GM21723 (cell line): Measurements from ENCODE around the gene CIPC.

ENCODE experiments used
- ATAC-seq: cut with Tn5 transposase; IDR thresholded peaks from one replicate; pipeline ENCODE4 v1.9.1; 2021; ENCODE audit warnings: mild to moderate bottlenecking, moderate library complexity; ENCODE audit not compliant: unreplicated experiment

The CIPC gene

GRCh38 chr14:77099425-77100167, 1.5 kb downstream of the CIPC start:
- no peak for ATAC-seq

- no peak for ATAC-seq
Measured at GRCh38 chr14:77100961-77101360, 2.9 kb downstream of the CIPC start.

DNA sequence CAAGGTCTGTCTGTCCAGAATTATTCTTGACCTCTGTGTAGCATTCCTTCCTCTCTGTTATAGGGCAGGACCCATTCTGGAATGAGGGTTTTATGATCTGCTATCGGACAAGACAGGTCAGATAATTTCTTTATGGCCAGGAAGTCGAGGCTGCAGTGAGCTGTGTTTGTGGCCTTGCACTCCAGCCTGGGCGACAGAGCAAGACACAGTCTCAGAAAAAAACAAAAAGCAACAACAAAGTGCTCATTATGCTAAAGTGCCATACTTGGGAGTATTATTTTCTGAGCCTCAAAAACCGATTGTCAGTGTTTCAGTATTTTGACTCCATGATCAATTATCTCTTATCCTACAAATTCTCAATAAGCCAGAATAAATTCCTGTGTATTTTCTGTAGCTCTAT, 4.1 kb downstream of the CIPC start:
- ATAC-seq: no peak

DNA sequence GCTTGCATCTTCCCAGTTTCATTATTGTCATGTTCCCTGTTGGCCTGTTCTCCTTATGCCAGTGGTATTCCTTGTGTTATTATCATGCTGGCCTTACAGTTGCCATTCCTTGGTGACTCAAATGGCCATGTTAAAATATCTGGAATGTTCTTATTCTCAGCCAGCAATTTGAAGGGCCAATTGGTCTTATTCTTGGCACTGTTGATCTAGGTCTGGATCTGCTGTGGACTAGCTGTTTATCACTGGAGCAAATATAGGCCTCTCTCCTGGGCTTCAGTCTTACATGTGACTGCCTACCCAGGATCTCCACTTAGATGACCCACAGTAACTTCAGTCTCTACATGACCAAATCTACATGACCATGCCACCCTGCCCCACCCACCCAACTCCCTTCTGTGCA, 5.4 kb downstream of the CIPC start:
- ATAC-seq: no peak

GRCh38 chr14:77103951-77104350, 5.9 kb downstream of the CIPC start:
- ATAC-seq: no peak

DNA sequence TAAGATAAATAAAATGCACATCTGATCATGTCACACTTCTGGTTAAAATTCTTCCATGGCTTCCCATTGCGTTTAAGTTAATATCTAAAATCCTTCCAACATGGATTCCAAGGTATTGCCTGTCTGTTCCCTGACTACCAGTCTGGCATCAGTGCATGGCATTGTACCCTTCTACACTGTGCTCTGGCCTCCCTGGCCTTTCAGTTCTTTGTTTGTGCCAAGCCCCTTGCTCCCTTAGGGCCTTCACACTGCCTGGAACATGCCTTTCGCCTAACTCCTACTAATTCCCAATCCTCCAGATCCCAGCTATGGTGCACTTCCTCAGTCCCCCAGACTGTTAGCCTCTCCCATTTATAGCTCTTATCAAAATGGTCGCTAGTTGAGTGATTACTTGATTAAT, 6.3 kb downstream of the CIPC start:
- no peak for ATAC-seq

DNA sequence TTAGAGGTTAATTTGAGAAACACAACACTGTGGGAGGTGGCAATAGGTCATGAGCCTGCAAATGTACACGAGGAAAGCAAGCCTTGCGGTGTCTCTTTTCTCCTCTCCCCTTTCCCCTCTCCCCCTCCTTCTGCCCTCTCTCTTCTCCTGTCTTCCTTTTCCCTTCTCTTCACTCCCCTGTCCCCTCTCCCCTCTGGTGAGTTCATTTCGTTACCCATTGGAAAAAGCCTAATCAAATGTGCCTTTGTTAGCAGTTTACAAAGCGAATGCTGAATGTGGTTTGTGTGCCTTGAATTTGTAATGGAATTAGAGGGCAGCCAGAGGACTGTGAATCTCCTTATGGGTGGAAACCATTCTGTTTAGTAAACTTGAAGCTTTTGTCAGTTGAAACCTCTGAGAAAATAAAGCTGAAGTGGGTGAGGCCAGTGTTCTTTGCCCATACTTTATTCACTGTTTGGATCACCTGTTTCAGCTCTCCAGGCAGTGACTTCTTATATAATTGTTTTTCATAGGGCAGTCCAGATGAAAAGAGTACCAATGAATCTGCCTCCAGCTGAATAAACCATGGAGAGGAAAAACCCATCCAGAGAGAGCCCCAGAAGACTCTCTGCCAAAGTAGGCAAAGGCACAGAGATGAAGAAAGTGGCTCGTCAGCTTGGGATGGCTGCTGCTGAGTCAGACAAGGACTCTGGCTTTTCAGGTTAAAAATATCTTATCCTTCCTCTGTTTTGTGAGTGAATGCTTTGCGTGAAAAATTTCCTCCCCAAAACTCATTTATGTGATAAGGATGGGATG, 7.3 kb downstream of the CIPC start:
- no peak for ATAC-seq

DNA sequence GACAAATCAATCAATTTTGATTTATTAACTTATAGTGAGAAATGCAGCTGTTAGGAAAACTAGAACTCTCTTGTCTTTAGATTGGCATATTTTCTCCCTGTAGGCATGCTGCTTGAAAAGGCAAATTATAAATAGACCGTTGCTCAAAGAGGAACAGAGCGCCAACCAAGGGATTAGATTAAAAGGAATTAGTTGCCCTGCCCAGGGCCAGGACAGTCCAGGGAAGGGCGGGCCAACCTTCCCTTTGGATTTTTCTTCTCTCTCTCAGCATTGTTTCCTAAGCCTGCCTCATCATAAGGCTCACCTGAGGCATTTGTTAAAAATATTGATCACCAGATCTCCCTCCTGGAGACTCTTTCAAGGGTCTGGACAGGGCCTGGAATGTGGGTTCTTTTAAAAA, 8.6 kb downstream of the CIPC start:
- ATAC-seq: no peak

DNA sequence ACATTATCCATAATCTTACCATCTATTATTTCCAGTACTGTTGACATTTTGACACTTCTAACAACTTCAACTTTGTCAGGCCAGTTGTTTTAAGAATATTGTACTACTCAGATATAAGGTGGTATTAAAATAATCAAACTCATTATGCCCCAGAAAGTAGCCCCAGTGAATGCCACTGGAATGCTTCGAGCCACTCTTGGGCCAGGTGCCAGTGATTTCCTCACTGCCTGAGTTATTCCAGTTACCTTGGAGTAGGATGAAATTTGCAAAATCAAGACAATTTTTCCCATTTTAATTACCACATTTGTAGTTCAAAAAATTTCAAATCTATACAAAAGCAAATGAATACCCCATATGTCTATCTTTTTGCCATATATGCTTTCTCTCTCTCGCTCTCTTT, 9.2 kb downstream of the CIPC start:
- ATAC-seq: no peak

- no peak for ATAC-seq
Measured at GRCh38 chr14:77108753-77109152, 10.7 kb downstream of the CIPC start.

DNA sequence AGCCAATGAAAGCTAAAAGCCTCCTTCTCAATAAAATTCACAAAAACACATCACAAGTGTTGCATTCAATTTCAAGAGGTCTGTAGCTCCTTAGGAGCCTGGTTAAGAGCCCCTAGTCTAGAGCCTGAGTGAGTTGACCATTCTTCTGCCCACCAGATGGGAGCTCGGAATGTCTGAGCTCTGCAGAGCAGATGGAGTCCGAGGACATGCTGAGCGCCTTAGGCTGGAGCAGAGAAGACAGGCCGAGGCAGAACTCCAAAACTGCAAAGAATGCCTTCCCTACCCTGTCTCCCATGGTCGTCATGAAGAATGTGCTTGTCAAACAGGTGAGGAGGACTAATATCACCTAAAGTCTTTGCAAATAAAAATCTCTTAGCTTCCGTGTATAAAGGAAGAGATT, 11.6 kb downstream of the CIPC start:
- ATAC-seq: no peak

GRCh38 chr14:77110286-77110685, 12.2 kb downstream of the CIPC start:
- no peak for ATAC-seq

DNA sequence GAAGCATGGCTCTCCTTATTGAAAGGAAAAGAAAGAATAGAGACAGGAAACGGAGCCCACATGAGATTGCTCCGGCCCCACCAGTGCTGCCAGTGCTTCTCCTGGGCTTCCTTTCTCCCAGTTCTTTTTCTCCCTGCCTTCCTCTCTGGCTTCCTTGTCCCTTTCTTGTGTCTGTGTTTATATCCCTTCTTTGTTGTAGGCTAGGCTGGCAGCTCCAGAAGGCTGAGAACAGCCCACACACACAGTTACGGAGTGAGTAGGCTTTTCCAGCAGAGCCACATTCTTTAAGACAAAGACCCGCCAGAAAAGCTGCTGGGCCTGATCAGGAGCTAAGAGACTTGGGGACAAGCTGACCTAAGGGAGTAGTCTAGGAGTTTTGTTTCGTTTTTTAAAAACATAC, 13.0 kb downstream of the CIPC start:
- ATAC-seq: no peak

- no peak for ATAC-seq
Measured at GRCh38 chr14:77113644-77114043, 15.6 kb downstream of the CIPC start.

GRCh38 chr14:77114609-77115008, 16.6 kb downstream of the CIPC start:
- ATAC-seq: no peak

- no peak for ATAC-seq
Measured at GRCh38 chr14:77116172-77116817, 18.2 kb downstream of the CIPC start.

DNA sequence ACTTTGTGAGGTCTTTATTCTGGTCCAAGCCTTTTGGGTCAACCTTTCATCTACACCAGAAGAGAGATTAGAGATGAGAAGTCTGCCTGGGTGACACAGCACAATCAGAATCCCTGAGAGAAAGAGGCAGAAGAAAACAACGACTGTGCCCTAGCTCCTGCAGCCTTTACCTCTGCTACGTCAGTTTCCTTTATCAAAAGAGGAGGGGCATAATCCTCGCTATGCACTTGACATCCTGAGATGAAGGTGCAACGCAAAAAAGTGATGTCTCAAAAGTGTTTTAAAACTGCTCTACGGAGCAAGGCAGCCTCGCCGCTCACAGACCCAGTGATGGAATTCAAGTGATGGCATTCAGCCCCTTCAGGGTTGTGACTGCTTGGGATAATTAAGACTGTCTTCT, 21.8 kb downstream of the CIPC start:
- ATAC-seq: no peak

DNA sequence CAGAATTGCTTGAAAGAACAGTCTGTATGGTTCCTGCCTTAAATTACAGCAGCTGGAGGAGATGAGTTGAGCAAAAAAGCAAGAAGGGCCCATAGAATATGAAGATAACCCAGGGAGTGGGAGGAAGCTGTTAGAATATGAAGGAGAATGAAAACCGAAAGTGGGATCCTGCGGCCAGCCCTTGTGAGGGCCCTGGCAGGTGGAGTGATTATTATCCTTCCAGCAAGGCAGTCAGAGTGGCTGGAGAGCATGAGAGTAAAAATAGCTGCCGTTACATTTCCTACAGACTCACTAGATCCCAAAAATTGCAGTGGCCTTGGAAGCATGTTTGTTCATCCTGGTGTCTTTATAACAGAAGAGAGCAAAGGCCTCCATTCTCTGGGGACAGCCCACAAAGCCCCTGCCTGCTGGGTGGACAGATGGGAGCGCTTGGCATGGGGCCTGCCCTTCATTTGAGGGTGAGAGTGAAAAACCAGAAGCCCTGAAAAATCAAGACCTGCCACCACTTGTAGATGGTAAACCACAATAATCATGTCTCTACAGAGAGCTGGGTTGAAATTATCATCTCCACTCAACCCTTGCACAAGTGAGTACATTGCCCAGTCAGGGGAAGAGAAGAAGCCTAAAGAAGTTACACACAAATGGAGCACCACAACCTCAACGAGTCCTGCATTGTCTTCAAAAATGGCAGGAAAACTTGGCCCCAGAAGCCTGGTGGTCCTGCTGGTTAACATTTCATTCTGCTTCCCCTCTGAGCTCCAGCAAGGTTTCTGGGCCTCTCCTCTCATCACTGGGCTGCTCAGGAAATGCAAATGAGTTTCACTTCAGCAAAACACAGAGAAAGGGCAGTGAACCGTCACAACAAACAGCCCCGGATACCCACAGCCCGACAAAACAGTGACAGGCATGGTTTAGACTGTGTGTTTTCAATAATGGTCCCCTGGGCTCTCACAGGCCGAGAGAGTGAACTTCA, 23.0 kb downstream of the CIPC start:
- peak; percentile 90 for ATAC-seq

GRCh38 chr14:77122526-77123125, 24.6 kb downstream of the CIPC start:
- ATAC-seq: no peak
